ENCODE measurements around the gene UROC1.

UROC1 gene

GRCh38 chr3:126530171-126531050, 12.8 kb upstream of the UROC1 start:
- Mint-ChIP-seq H3K36me3 (ENCODE audit: low read depth) (no peaks in the 10 kb centered on the region), H3K27ac (no peak overlapping the region), H3K27me3 (ENCODE audit: low read depth) (peaks cover 8% of the 10 kb centered on the region)

GRCh38 chr3:126529585-126530170, 12.1 kb upstream of the UROC1 start:
- Mint-ChIP-seq H3K27me3 (ENCODE audit: low read depth) (peaks cover 10% of the 10 kb centered on the region), H3K4me1 (ENCODE audit: low read depth) (no peaks in the 10 kb centered on the region), H3K9me3 (no peaks in the 10 kb centered on the region), H3K27ac (no peak overlapping the region), H3K36me3 (ENCODE audit: low read depth) (no peaks in the 10 kb centered on the region), H3K4me3 (no peak overlapping the region)
- no peak for DNase-seq (ENCODE audit: low spot score)

More at GRCh38 chr3:126530171-126531050, 12.8 kb upstream of the UROC1 start:
- no peak overlapping the region for H3K4me3 Mint-ChIP-seq
- H3K9me3 Mint-ChIP-seq, result no peaks in the 10 kb centered on the region
- H3K4me1 Mint-ChIP-seq (ENCODE audit: low read depth), result no peaks in the 10 kb centered on the region
- DNase-seq (ENCODE audit: low spot score), result no peak

- H3K9me3 Mint-ChIP-seq, result no peaks in the 10 kb centered on the region
- H3K27ac Mint-ChIP-seq, result no peak overlapping the region
- H3K27me3 Mint-ChIP-seq (ENCODE audit: low read depth), result peaks cover 14% of the 10 kb centered on the region
- H3K4me1 Mint-ChIP-seq (ENCODE audit: low read depth), result no peaks in the 10 kb centered on the region
- H3K4me3 Mint-ChIP-seq, result no peak overlapping the region
- no peaks in the 10 kb centered on the region for H3K36me3 Mint-ChIP-seq (ENCODE audit: low read depth)
- no peak for DNase-seq (ENCODE audit: low spot score)
Observed at GRCh38 chr3:126528800-126529541, 11.4 kb upstream of the UROC1 start.

GRCh38 chr3:126528419-126528799, 10.8 kb upstream of the UROC1 start:
- no peaks in the 10 kb centered on the region for H3K4me1 Mint-ChIP-seq (ENCODE audit: low read depth)
- no peaks in the 10 kb centered on the region for H3K36me3 Mint-ChIP-seq (ENCODE audit: low read depth)
- H3K4me3 Mint-ChIP-seq, result no peak overlapping the region
- peaks cover 13% of the 10 kb centered on the region for H3K27me3 Mint-ChIP-seq (ENCODE audit: low read depth)
- no peaks in the 10 kb centered on the region for H3K9me3 Mint-ChIP-seq
- DNase-seq (ENCODE audit: low spot score), result no peak
- H3K27ac Mint-ChIP-seq, result no peak overlapping the region

GRCh38 chr3:126527455-126528211, 10.1 kb upstream of the UROC1 start:
- Mint-ChIP-seq H3K27me3 (ENCODE audit: low read depth) (peaks cover 18% of the 10 kb centered on the region), H3K9me3 (no peaks in the 10 kb centered on the region), H3K4me1 (ENCODE audit: low read depth) (no peaks in the 10 kb centered on the region), H3K4me3 (no peak overlapping the region), H3K27ac (no peak overlapping the region), H3K36me3 (ENCODE audit: low read depth) (no peaks in the 10 kb centered on the region)
- DNase-seq (ENCODE audit: low spot score), result no peak

- Mint-ChIP-seq H3K27me3 (ENCODE audit: low read depth) (peaks cover 21% of the 10 kb centered on the region), H3K4me3 (no peak overlapping the region), H3K4me1 (ENCODE audit: low read depth) (no peaks in the 10 kb centered on the region), H3K36me3 (ENCODE audit: low read depth) (no peaks in the 10 kb centered on the region), H3K9me3 (no peaks in the 10 kb centered on the region), H3K27ac (no peak overlapping the region)
- no peak for DNase-seq (ENCODE audit: low spot score)
Observed at GRCh38 chr3:126527006-126527405, 9.4 kb upstream of the UROC1 start.

- Mint-ChIP-seq H3K4me1 (ENCODE audit: low read depth) (no peaks in the 10 kb centered on the region), H3K36me3 (ENCODE audit: low read depth) (no peaks in the 10 kb centered on the region), H3K27ac (no peak overlapping the region), H3K4me3 (no peak overlapping the region), H3K9me3 (no peaks in the 10 kb centered on the region), H3K27me3 (ENCODE audit: low read depth) (peaks cover 22% of the 10 kb centered on the region)
- DNase-seq (ENCODE audit: low spot score), result no peak
Observed at GRCh38 chr3:126526668-126527005, 9.1 kb upstream of the UROC1 start.

GRCh38 chr3:126525853-126526667, 8.5 kb upstream of the UROC1 start:
- H3K9me3 Mint-ChIP-seq, result no peaks in the 10 kb centered on the region
- H3K4me3 Mint-ChIP-seq, result no peak overlapping the region
- H3K4me1 Mint-ChIP-seq (ENCODE audit: low read depth), result no peaks in the 10 kb centered on the region
- H3K36me3 Mint-ChIP-seq (ENCODE audit: low read depth), result no peaks in the 10 kb centered on the region
- H3K27me3 Mint-ChIP-seq (ENCODE audit: low read depth), result peaks cover 22% of the 10 kb centered on the region
- no peak overlapping the region for H3K27ac Mint-ChIP-seq
- DNase-seq (ENCODE audit: low spot score), result no peak

- DNase-seq (ENCODE audit: low spot score), result no peak
- Mint-ChIP-seq H3K4me1 (ENCODE audit: low read depth) (no peaks in the 10 kb centered on the region), H3K4me3 (no peak overlapping the region), H3K27ac (no peak overlapping the region), H3K27me3 (ENCODE audit: low read depth) (peaks cover 22% of the 10 kb centered on the region), H3K9me3 (no peaks in the 10 kb centered on the region), H3K36me3 (ENCODE audit: low read depth) (no peaks in the 10 kb centered on the region)
Observed at GRCh38 chr3:126525091-126525852, 7.7 kb upstream of the UROC1 start.

- Mint-ChIP-seq H3K4me3 (no peak overlapping the region), H3K4me1 (ENCODE audit: low read depth) (no peaks in the 10 kb centered on the region), H3K27ac (no peak overlapping the region), H3K27me3 (ENCODE audit: low read depth) (peaks cover 22% of the 10 kb centered on the region), H3K36me3 (ENCODE audit: low read depth) (no peaks in the 10 kb centered on the region), H3K9me3 (no peaks in the 10 kb centered on the region)
- no peak for DNase-seq (ENCODE audit: low spot score)
Observed at GRCh38 chr3:126524429-126524988, 6.9 kb upstream of the UROC1 start.

GRCh38 chr3:126523745-126524428, 6.3 kb upstream of the UROC1 start, which contains the start of gene CHST13:
Gene CHST13, plus strand, starts transcription at chr3:126524155. Its CDS starts 178 bp downstream, at chr3:126524333.
- Mint-ChIP-seq H3K9me3 (no peaks in the 10 kb centered on the region), H3K36me3 (ENCODE audit: low read depth) (no peaks in the 10 kb centered on the region), H3K4me3 (no peak within 1 kb of the TSS), H3K27me3 (ENCODE audit: low read depth) (peaks cover 22% of the 10 kb centered on the region), H3K27ac (no peak within 1 kb of the TSS), H3K4me1 (ENCODE audit: low read depth) (no peaks in the 10 kb centered on the region)
- no peak for DNase-seq (ENCODE audit: low spot score)

GRCh38 chr3:126522363-126522788, 4.8 kb upstream of the UROC1 start:
- DNase-seq (ENCODE audit: low spot score), result peak; percentile 14
- H3K27ac Mint-ChIP-seq, result no peak overlapping the region
- H3K4me1 Mint-ChIP-seq (ENCODE audit: low read depth), result no peaks in the 10 kb centered on the region
- H3K36me3 Mint-ChIP-seq (ENCODE audit: low read depth), result no peaks in the 10 kb centered on the region
- no peaks in the 10 kb centered on the region for H3K9me3 Mint-ChIP-seq
- no peak overlapping the region for H3K4me3 Mint-ChIP-seq
- H3K27me3 Mint-ChIP-seq (ENCODE audit: low read depth), result peaks cover 22% of the 10 kb centered on the region

Data from T-helper 2 cell treated with Interferon-gamma antibody and Interleukin-4, amounts not matched to agents 5 μg/mL and 100 μg/mL, for 36 hours (primary cell).